ENCODE results near the gene AQP3.
"Not testable (repeated sequence)": the region's sequence is repeated elsewhere in the genome, so short reads cannot be mapped to it uniquely, and the experiment has no call there.

Gene AQP3

GRCh38 chr9:33465596-33466564 lies 18.5 kb upstream of the AQP3 start:
- in situ Hi-C loops (cut with MboI; ENCODE audit: low sequenced_read_pairs): no loop called here

GRCh38 chr9:33465096-33465495 lies 17.7 kb upstream of the AQP3 start:
- in situ Hi-C loops (cut with MboI; ENCODE audit: low sequenced_read_pairs): no loop called here

GRCh38 chr9:33464045-33464636 lies 16.7 kb upstream of the AQP3 start:
- in situ Hi-C loops (cut with MboI; ENCODE audit: low sequenced_read_pairs): no loop called here

DNA sequence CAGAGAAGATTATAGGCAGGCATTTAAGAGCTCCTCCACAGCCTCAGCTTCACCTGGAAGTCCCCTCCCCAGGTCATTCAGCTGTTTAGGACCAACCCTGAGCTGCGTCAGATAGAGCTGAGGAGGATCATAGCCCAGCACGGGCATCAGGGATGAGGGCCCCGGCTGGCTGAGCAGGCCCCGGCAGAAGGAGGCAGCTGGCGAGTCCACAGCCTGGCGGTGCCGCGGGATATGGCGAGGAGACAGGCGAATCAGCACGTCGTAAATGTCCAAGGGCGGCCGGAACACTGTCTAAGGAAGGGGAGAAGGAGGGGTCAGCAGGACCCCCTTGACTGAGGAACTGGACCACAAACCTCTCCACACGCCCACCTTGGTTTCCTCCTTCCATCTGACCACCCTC lies 15.8 kb upstream of the AQP3 start:
- in situ Hi-C loops (cut with MboI; ENCODE audit: low sequenced_read_pairs): no loop called here

GRCh38 chr9:33461492-33461891 lies 14.1 kb upstream of the AQP3 start:
- in situ Hi-C loops (cut with MboI; ENCODE audit: low sequenced_read_pairs): no loop called here

GRCh38 chr9:33460854-33461253 lies 13.5 kb upstream of the AQP3 start:
- in situ Hi-C loops (cut with MboI; ENCODE audit: low sequenced_read_pairs): no loop called here

DNA sequence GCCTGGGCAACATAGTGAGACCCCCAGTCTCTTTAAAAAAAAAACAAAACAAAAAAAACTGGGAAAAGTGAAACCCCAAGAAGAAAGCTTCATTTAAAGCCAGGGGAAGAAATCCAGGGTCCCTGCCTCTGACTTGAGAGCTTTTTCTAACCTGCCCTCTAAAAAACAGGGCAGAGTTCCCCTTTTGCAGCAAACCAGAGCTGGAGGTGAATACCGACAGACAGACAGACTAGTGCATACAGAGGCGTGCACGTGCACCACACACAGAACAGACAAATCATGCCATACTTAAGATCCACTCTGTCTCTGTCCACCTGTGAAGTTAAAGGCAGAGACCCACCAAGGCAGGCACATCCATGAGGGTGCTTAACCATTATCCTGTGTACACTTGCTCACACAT lies 11.7 kb upstream of the AQP3 start:
- in situ Hi-C loops (cut with MboI; ENCODE audit: low sequenced_read_pairs): no loop called here

- in situ Hi-C loops (cut with MboI; ENCODE audit: low sequenced_read_pairs): no loop called here
Observed at GRCh38 chr9:33458444-33458843, 11.1 kb upstream of the AQP3 start.

GRCh38 chr9:33455945-33456344 lies 8.6 kb upstream of the AQP3 start:
- in situ Hi-C loops (cut with MboI; ENCODE audit: low sequenced_read_pairs): no loop called here

DNA sequence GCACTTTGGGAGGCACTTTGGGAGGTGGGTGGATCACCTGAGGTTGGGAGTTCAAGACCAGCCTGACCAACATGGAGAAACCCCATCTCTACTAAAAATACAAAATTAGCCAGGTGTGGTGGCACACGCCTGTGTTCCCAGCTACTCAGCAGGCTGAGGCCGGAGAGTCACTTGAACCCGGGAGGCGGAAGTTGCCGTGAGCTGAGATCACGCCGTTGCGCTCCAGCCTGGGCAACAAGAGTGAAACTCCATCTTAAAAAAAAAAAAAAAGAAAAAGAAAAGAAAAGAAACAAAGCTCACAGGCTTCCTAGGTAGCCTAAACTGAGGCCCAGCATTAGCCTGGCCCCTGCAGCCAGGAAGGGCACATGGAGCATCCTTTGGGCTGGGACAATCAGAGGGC lies 8.1 kb upstream of the AQP3 start:
- in situ Hi-C loops (cut with MboI; ENCODE audit: low sequenced_read_pairs): not testable (repeated sequence)

- in situ Hi-C loops (cut with MboI; ENCODE audit: low sequenced_read_pairs): not testable (repeated sequence)
Observed at GRCh38 chr9:33454661-33455026, 7.3 kb upstream of the AQP3 start.

DNA sequence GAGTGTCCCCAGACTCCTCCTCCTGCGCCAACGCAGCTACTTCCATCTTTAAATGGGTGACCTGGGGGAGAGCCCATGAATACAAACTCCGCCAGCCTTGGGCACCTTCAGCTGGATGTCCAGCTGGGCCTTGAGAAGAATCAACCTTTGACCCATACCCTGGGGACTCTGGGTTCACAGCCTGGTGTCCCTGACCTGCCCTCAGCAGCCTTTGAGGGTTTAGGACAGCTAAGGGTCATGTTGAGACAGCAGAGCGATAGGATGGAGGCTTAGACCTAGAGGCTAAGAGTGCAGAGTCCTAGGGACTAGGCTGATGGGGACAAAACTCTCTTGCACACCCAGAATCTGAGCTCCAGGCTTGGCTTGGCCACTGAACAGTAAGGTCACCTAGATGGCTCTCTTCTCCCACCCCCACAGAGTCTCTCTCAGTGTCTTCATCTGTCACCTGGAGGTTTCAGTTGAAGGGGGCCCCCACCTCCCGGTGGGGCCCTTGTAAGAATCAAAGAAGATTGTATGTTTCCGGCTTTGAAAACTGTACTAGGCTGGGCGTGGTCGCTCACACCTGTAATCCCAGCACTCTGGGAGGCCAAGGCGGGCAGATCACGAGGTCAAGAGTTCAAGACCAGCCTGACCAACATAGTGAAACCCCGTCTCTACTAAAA lies 6.7 kb upstream of the AQP3 start:
- in situ Hi-C loops (cut with MboI; ENCODE audit: low sequenced_read_pairs): no loop called here

- in situ Hi-C loops (cut with MboI; ENCODE audit: low sequenced_read_pairs): no loop called here
Observed at GRCh38 chr9:33453286-33453860, 6.0 kb upstream of the AQP3 start.

GRCh38 chr9:33452828-33453271 lies 5.5 kb upstream of the AQP3 start:
- in situ Hi-C loops (cut with MboI; ENCODE audit: low sequenced_read_pairs): no loop called here

- in situ Hi-C loops (cut with MboI; ENCODE audit: low sequenced_read_pairs): no loop called here
Observed at GRCh38 chr9:33450621-33451146, 3.3 kb upstream of the AQP3 start.

- in situ Hi-C loops (cut with MboI; ENCODE audit: low sequenced_read_pairs): no loop called here
Observed at GRCh38 chr9:33449715-33450114, 2.3 kb upstream of the AQP3 start.

GRCh38 chr9:33447799-33448553 lies 583 bp upstream of the AQP3 start:
- in situ Hi-C loops (cut with MboI; ENCODE audit: low sequenced_read_pairs): no loop called here

DNA sequence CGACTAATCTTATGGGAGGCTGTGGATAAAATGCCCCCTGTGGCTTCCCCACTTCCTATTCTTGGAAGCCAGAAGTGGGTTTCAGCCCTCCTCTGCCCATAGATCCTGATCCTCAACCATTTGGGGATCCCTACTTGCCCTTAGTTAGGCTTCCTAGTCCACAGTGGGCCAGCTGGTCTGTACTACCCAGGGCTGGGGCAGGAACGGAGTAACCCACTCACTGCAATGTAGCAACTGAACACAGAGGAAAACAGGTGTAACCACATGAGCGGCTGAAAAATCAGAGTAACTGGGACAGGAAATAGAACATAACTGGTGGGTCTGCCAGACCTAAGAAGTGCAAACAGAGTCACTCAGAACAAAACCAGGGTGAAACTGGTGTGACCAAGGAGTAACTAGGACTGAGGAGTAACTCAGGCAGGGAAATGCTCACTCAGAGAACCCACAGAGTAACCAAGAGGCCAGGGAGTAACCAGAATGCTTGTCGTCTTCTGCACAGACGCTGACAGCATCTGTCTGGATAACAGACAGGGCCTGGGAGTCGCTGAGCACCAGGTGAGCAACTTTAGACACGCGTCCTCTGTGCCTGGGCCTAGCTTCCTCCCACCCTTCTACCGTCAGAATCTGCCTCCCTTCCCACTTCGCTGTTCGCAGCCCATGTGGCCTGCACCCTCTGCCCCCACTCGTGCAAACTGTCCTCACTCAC lies 1.0 kb downstream of the AQP3 start:
- in situ Hi-C loops (cut with MboI; ENCODE audit: low sequenced_read_pairs): no loop called here

DNA sequence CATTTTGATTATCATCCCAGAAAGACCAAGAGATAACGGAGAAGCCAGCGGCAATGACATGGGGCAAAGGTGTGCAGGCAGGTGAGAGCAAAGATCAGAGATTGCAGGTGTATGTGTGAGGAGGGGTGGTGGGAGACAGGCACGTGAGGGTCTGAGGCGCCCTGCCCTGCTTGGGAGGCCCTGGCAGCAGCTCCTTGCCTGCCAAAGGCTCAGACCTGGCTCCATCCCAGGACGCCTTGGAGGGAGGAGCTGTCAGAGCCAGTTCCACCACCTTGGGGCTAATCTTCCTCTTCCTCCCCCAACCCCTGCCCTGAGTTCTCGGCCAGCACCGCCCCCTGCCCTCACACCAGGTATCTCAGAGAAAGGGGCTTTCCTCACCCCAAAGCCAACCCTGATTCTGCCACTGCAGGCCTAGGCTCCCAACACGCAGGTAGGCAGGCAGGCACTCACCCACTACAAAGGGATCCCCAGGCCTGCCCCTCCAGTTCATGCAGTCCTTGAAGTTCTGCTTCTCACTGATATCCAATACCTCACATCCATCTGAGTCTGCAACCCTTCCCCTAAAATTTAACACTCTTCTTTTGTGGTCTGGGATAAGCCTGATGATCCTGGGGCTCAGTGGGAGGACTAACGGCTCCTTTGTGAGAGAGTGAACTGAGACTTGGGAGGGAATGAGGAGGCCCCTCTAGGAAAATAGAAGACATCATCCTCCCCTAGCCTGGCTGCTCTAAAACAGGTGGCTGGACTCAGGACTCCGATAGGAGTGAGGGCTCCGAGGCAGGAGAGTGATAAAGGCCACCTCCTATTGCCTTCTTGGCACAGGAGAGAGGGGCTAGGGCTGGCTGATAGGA lies 1.8 kb downstream of the AQP3 start:
- in situ Hi-C loops (cut with MboI; ENCODE audit: low sequenced_read_pairs): no loop called here

Measured in hTERT RPE-1 (cell line).